Measurements from ENCODE around the gene CHD5.
"Not testable (repeated sequence)": the region's sequence is repeated elsewhere in the genome, so short reads cannot be mapped to it uniquely, and the experiment has no call there.

Gene CHD5

DNA sequence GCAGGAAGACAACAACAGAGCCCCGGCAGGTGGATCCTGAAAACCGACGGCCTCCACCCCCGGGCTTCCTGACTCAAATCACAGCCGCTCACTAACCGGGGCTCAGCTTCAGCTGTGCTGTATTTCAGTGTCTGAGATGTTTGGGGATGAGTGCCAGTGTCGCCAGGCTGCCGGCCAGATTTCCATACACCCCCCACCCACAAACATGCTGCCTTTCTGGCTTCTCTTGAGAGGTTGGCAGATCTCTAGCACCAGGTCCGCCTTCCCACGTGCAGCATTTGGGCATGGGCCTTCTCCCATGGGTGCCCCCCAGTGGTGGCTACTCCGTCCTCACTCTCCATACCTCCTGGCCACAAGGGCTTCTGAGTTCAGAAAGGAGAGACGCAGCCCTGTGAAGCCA, 99.7 kb downstream of the CHD5 start:
- no peak overlapping the region for H2AFZ ChIP-seq (ENCODE audit: low read depth, low read length)
- H4K91ac ChIP-seq (ENCODE audit: low read length): no peak overlapping the region
- no peak overlapping the region for H2BK12ac ChIP-seq (ENCODE audit: low read length in 2 of 2)
- H3K79me1 ChIP-seq (replicated peaks; ENCODE audit: low read length, poor library complexity, severe bottlenecking): no peaks in the 10 kb centered on the region
- WGBS: 67% methylated on average over 6 of the region's 12 CpGs
- no peak overlapping the region for H2BK5ac ChIP-seq (ENCODE audit: low read depth, low read length, poor library complexity, severe bottlenecking)
- no peak overlapping the region for H2BK15ac ChIP-seq (ENCODE audit: low read depth, poor library complexity, severe bottlenecking)
- no peak overlapping the region for H3K18ac ChIP-seq (ENCODE audit: low read depth in 1 of 2, low read length in 2 of 2)
- no peak overlapping the region for H3K4ac ChIP-seq (ENCODE audit: low read depth in 1 of 2, low read length in 2 of 2)
- H3K36me3 ChIP-seq (ENCODE audit: control insufficient read depth in 1 of 2, insufficient read depth in 2 of 2, low read depth in 1 of 2, low read length in 2 of 2): no peaks in the 10 kb centered on the region
- H3K14ac ChIP-seq (ENCODE audit: low read length in 2 of 2): no peak overlapping the region
- no peaks in the 10 kb centered on the region for H3K9me3 ChIP-seq (ENCODE audit: control insufficient read depth, low read length)
- no peak overlapping the region for H2AK5ac ChIP-seq (ENCODE audit: low read length, severe bottlenecking)
- no peak for DNase-seq
- H3K27ac ChIP-seq (ENCODE audit: low read length, poor library complexity, severe bottlenecking): no peak overlapping the region
- no peak overlapping the region for H3K4me2 ChIP-seq (ENCODE audit: low read length, poor library complexity, severe bottlenecking)
- H3K4me1 ChIP-seq (ENCODE audit: control insufficient read depth, insufficient read depth, low read depth, low read length): no peaks in the 10 kb centered on the region
- peaks cover 8 to 34% of the 10 kb centered on the region in 2 experiments for H3K27me3 ChIP-seq (ENCODE audit: control insufficient read depth in 1 of 2, insufficient read depth in 1 of 2, low read length in 2 of 2)
- H3K23ac ChIP-seq (ENCODE audit: low read length in 2 of 2): no peak overlapping the region
- no peak overlapping the region for H4K8ac ChIP-seq (ENCODE audit: low read length)
- no peak overlapping the region for H3K9ac ChIP-seq (ENCODE audit: low read length)
- no peak overlapping the region for H3K4me3 ChIP-seq (ENCODE audit: insufficient read depth in 1 of 2, low read depth in 1 of 2, low read length in 2 of 2)
- H2BK120ac ChIP-seq (ENCODE audit: low read depth, low read length): no peak overlapping the region

DNA sequence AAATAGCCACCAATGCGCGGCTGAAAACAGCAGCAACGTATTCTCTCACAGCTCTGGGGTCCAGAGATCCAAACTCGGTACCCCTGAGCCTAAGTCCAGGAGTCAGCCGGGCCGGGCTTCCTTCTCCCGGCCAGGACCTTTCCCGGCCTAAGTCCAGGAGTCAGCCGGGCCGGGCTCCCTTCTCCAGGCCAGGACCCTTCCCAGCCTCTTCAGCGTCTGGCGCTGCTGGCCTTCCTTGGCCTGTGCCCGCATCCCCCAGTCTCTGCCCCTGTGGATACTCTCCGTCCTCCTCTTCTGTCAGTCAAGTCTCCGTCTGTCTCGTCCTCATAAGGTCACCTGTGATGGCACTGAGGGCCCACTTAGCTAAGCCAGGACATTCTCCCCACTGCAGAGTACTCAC, 102.2 kb downstream of the CHD5 start:
- WGBS: 89% methylated on average over 16 of the region's 16 CpGs
- DNase-seq: no peak
- H2BK15ac ChIP-seq (ENCODE audit: low read depth, poor library complexity, severe bottlenecking): no peak overlapping the region
- H4K8ac ChIP-seq (ENCODE audit: low read length): no peak overlapping the region
- no peak overlapping the region for H3K4me2 ChIP-seq (ENCODE audit: low read length, poor library complexity, severe bottlenecking)
- peak overlapping the region; percentile 46 for H4K91ac ChIP-seq (ENCODE audit: low read length)
- no peak overlapping the region for H2AFZ ChIP-seq (ENCODE audit: low read depth, low read length)
- no peak overlapping the region for H2BK5ac ChIP-seq (ENCODE audit: low read depth, low read length, poor library complexity, severe bottlenecking)
- no peaks in the 10 kb centered on the region for H3K36me3 ChIP-seq (ENCODE audit: control insufficient read depth in 1 of 2, insufficient read depth in 2 of 2, low read depth in 1 of 2, low read length in 2 of 2)
- no peak overlapping the region for H3K14ac ChIP-seq (ENCODE audit: low read length in 2 of 2)
- H3K79me1 ChIP-seq (replicated peaks; ENCODE audit: low read length, poor library complexity, severe bottlenecking): no peaks in the 10 kb centered on the region
- H3K23ac ChIP-seq (ENCODE audit: low read length in 2 of 2): no peak overlapping the region
- H3K9me3 ChIP-seq (ENCODE audit: control insufficient read depth, low read length): no peaks in the 10 kb centered on the region
- H3K9ac ChIP-seq (ENCODE audit: low read length): no peak overlapping the region
- H3K27ac ChIP-seq (ENCODE audit: low read length, poor library complexity, severe bottlenecking): no peak overlapping the region
- H2AK5ac ChIP-seq (ENCODE audit: low read length, severe bottlenecking): no peak overlapping the region
- no peak overlapping the region for H3K4ac ChIP-seq (ENCODE audit: low read depth in 1 of 2, low read length in 2 of 2)
- H2BK12ac ChIP-seq (ENCODE audit: low read length in 2 of 2): no peak overlapping the region
- peaks cover 8 to 22% of the 10 kb centered on the region in 2 experiments for H3K27me3 ChIP-seq (ENCODE audit: control insufficient read depth in 1 of 2, insufficient read depth in 1 of 2, low read length in 2 of 2)
- H2BK120ac ChIP-seq (ENCODE audit: low read depth, low read length): no peak overlapping the region
- H3K18ac ChIP-seq (ENCODE audit: low read depth in 1 of 2, low read length in 2 of 2): no peak overlapping the region
- H3K4me1 ChIP-seq (ENCODE audit: control insufficient read depth, insufficient read depth, low read depth, low read length): no peaks in the 10 kb centered on the region
- H3K4me3 ChIP-seq (ENCODE audit: insufficient read depth in 1 of 2, low read depth in 1 of 2, low read length in 2 of 2): no peak overlapping the region

- 73% methylated on average over 12 of the region's 19 CpGs for WGBS
These were observed 102.6 kb downstream of the CHD5 start for GRCh38 chr1:6077506-6077905.

DNA sequence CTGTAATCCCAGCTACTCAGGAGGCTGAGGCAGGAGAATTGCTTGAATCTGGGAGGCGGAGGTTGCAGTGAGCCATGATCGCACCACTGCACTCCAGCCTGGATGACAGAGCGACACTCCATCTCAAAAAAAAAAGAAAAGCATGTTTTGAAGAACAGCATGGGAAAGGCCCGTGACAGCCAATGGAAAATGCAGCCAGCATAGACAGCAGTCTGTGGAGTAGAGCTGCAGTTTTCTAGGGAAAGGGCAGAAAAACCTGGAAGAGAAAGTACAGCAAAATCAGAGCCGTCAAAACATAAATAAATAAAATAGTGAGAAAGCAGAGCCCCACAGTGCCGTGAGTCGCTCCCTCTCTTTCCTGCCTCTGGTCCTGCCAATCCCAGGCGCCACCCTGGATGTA, 103.1 kb downstream of the CHD5 start:
- H3K79me1 ChIP-seq (replicated peaks; ENCODE audit: low read length, poor library complexity, severe bottlenecking); H3K14ac ChIP-seq (ENCODE audit: low read length in 2 of 2); H3K36me3 ChIP-seq (ENCODE audit: control insufficient read depth in 1 of 2, insufficient read depth in 2 of 2, low read depth in 1 of 2, low read length in 2 of 2); H3K9me3 ChIP-seq (ENCODE audit: control insufficient read depth, low read length); H3K23ac ChIP-seq (ENCODE audit: low read length in 2 of 2); H3K4me3 ChIP-seq (ENCODE audit: insufficient read depth in 1 of 2, low read depth in 1 of 2, low read length in 2 of 2); H2BK15ac ChIP-seq (ENCODE audit: low read depth, poor library complexity, severe bottlenecking); H2AFZ ChIP-seq (ENCODE audit: low read depth, low read length); H2BK12ac ChIP-seq (ENCODE audit: low read length in 2 of 2); H3K4me2 ChIP-seq (ENCODE audit: low read length, poor library complexity, severe bottlenecking); H2AK5ac ChIP-seq (ENCODE audit: low read length, severe bottlenecking); H2BK120ac ChIP-seq (ENCODE audit: low read depth, low read length); H4K8ac ChIP-seq (ENCODE audit: low read length); H3K4me1 ChIP-seq (ENCODE audit: control insufficient read depth, insufficient read depth, low read depth, low read length); H2BK5ac ChIP-seq (ENCODE audit: low read depth, low read length, poor library complexity, severe bottlenecking); H3K18ac ChIP-seq (ENCODE audit: low read depth in 1 of 2, low read length in 2 of 2); H3K27ac ChIP-seq (ENCODE audit: low read length, poor library complexity, severe bottlenecking); H4K91ac ChIP-seq (ENCODE audit: low read length); H3K4ac ChIP-seq (ENCODE audit: low read depth in 1 of 2, low read length in 2 of 2); H3K9ac ChIP-seq (ENCODE audit: low read length); DNase-seq: not testable (repeated sequence)
- 94% methylated on average over 8 of the region's 8 CpGs for WGBS
- peaks cover 8 to 22% of the 10 kb centered on the region in 2 experiments for H3K27me3 ChIP-seq (ENCODE audit: control insufficient read depth in 1 of 2, insufficient read depth in 1 of 2, low read length in 2 of 2)

More at GRCh38 chr1:6077506-6077905, 102.6 kb downstream of the CHD5 start:
- Histone ChIP-seq H3K27me3 (ENCODE audit: control insufficient read depth in 1 of 2, insufficient read depth in 1 of 2, low read length in 2 of 2) (peaks cover 8 to 22% of the 10 kb centered on the region in 2 experiments), H3K4ac (ENCODE audit: low read depth in 1 of 2, low read length in 2 of 2) (no peak overlapping the region), H3K27ac (ENCODE audit: low read length, poor library complexity, severe bottlenecking) (no peak overlapping the region), H2BK120ac (ENCODE audit: low read depth, low read length) (no peak overlapping the region), H2AFZ (ENCODE audit: low read depth, low read length) (no peak overlapping the region), H4K91ac (ENCODE audit: low read length) (peak overlapping the region; percentile 46), H2BK15ac (ENCODE audit: low read depth, poor library complexity, severe bottlenecking) (no peak overlapping the region), H3K4me3 (ENCODE audit: insufficient read depth in 1 of 2, low read depth in 1 of 2, low read length in 2 of 2) (no peak overlapping the region), H3K4me2 (ENCODE audit: low read length, poor library complexity, severe bottlenecking) (no peak overlapping the region), H3K9me3 (ENCODE audit: control insufficient read depth, low read length) (no peaks in the 10 kb centered on the region), H3K18ac (ENCODE audit: low read depth in 1 of 2, low read length in 2 of 2) (no peak overlapping the region), H3K9ac (ENCODE audit: low read length) (no peak overlapping the region), H3K4me1 (ENCODE audit: control insufficient read depth, insufficient read depth, low read depth, low read length) (no peaks in the 10 kb centered on the region), H3K79me1 (replicated peaks; ENCODE audit: low read length, poor library complexity, severe bottlenecking) (no peaks in the 10 kb centered on the region), H2AK5ac (ENCODE audit: low read length, severe bottlenecking) (no peak overlapping the region), H3K23ac (ENCODE audit: low read length in 2 of 2) (no peak overlapping the region), H2BK12ac (ENCODE audit: low read length in 2 of 2) (no peak overlapping the region), H3K14ac (ENCODE audit: low read length in 2 of 2) (no peak overlapping the region), H2BK5ac (ENCODE audit: low read depth, low read length, poor library complexity, severe bottlenecking) (no peak overlapping the region), H4K8ac (ENCODE audit: low read length) (no peak overlapping the region), H3K36me3 (ENCODE audit: control insufficient read depth in 1 of 2, insufficient read depth in 2 of 2, low read depth in 1 of 2, low read length in 2 of 2) (no peaks in the 10 kb centered on the region)
- DNase-seq: no peak
